Activated CD4-positive, alpha-beta T cell treated with anti-CD3 and anti-CD28 coated beads for 1 hour (primary cell): ENCODE measurements around the gene SPARCL1.
"Not testable (repeated sequence)": the region's sequence is repeated elsewhere in the genome, so short reads cannot be mapped to it uniquely, and the experiment has no call there.

Experiments used
- DNase-seq: peaks from one replicate; pipeline ENCODE4 v3.0.0-alpha.2; 2020

SPARCL1 gene

GRCh38 chr4:87529187-87529586 is at the start of gene SPARCL1:
TSS of gene SPARCL1 (minus strand) at chr4:87529376. CDS start at chr4:87499574, 29,802 bp downstream.
- DNase-seq = no peak

DNA sequence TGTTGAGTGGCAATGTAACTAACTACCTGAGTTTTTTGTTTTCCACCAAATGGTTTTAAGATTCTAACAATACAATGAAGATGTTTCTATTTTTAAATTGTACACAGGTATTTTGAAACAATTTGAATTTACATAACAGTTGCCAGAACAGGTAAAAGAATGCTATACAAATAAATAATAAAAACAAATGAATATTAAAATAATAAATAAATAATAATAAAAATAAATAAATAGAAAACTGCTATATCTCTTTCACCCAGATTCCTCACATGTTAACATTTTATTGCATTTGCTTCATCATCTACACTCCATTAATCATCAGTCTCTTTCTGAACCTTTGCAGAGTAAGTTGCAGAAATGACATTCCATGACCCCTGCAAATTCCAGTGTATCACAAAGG is 46.8 kb upstream of the SPARCL1 start:
- no peak for DNase-seq

GRCh38 chr4:87575408-87575807 is 46.2 kb upstream of the SPARCL1 start:
- no peak for DNase-seq

- no peak for DNase-seq
These were observed 45.8 kb upstream of the SPARCL1 start for GRCh38 chr4:87574996-87575395.

DNA sequence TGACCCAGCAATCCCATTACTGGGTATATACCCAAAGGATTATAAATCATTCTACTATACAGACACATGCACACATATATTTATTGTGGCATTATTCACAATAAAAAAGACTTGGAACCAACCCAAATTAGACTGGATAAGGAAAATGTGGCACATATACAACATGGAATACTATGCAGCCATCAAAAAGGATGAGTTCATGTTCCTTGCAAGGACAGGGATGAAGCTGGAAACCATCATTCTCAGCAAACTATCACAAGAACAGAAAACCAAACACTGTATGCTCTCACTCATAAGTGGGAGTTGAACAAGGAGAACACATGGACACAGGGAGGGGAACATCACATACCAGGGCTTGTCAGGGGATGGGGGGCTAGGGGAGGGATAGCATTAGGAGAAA is 45.2 kb upstream of the SPARCL1 start:
- not testable (repeated sequence) for DNase-seq

DNA sequence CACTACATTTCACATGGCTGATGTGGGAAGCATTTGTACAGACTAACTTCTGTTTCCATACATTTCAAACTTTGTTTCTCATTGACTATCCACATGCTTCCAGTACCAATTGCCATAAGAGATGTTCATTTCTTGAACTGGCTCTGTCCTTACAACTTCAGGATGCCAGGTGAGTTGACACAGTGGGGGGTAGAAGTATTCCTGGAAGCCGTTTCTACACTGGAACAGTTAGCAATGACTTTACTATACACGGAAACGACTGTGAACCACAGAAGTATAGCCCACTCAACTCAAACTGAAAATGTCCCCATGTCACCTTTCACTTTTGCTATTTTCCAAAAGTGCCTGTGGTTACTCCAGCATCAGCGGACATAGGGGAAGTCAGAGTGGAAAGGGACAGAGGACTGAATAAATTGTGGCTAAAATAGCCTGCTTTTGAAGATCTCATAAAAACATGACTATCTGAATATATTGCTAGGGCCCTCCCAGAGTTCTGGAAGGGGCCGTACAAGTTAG is 41.2 kb upstream of the SPARCL1 start:
- DNase-seq = no peak

- no peak for DNase-seq
These were observed 38.0 kb upstream of the SPARCL1 start for GRCh38 chr4:87567191-87567590.

- no peak for DNase-seq
These were observed 37.1 kb upstream of the SPARCL1 start for GRCh38 chr4:87566276-87566675.

- DNase-seq = no peak
These were observed 36.6 kb upstream of the SPARCL1 start for GRCh38 chr4:87565746-87566145.

DNA sequence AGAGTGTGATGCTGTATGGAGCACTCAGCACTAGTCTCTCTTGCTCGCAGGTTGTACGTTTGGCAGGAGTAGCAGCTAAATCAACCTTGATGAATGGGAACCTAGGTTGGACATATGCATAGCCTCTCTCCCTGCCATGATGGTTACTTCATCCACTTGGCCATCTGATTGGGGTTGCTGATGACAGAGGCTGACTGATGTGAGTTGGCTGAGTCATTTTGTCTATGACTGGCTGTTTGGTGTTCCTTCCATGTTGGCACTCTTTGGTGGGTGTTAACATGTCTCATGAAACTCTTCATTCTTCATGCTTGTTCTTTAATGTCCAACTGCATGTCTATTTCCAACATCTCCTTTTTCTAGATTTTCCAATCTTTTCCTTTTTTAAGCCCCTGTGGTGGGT is 31.6 kb upstream of the SPARCL1 start:
- DNase-seq = no peak

GRCh38 chr4:87559090-87559837 is 30.1 kb upstream of the SPARCL1 start:
- DNase-seq = peak; percentile 8

GRCh38 chr4:87557348-87557747 is 28.2 kb upstream of the SPARCL1 start:
- no peak for DNase-seq

- DNase-seq = no peak
These were observed 26.8 kb upstream of the SPARCL1 start for GRCh38 chr4:87555773-87556619.

DNA sequence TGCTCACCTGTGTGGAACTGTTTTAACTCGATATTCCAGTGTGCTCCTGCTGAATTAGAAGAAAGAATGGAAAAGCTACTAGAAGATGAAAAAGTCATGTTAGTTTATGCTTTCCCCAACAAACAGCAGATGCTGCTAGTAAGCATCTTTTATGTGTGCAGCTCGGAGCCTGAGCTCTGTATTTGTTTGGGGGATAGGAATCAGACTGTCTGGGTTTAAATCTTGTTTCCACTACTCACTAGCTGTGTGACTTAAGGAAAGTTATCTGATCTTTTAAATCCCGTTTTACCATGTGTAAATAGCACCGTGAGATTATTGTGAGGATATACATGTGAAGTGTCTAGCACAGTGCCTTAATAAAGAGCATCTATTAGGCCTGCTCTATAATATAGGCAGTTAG is 24.0 kb upstream of the SPARCL1 start:
- DNase-seq = no peak

DNA sequence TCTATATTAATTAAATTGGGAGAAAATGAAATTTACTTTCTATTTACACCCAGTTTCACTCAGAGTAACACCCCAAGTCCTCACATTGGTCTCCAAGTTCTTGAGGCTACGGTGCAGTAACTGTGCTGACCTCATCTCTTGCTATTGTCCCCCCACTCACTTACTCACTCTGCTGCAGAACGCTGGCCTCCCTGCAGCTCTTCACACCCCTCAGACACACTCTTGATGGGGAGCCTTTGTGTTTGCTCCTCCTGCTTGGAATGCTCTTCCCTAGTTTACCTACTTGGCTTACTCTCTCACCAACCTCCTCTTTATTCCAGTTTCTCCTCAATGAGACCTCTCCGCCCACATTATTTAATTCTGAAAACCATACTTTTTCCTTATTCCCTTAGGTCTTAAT is 22.2 kb upstream of the SPARCL1 start:
- no peak for DNase-seq

GRCh38 chr4:87547016-87547708 is 18.0 kb upstream of the SPARCL1 start:
- no peak for DNase-seq

DNA sequence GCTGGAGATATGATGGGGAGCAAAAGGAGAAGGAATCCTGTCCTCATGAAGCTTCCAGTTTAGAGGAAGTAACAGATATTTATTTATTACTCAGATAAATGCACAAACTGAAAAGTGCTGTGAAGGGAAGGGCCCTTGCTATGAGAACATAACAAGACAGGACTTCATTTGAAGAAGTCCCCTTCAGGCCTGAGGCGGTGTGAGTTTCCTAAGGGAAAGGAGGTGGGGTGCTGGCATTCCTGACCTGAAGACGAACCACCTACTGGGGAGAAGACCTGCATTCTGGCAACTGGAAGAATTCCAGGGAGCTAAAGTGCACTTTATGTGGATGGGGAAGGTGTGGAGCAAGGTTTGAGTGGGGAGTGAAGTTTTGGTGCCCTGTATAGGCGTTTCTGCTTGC is 15.9 kb upstream of the SPARCL1 start:
- no peak for DNase-seq

- no peak for DNase-seq
These were observed 14.8 kb upstream of the SPARCL1 start for GRCh38 chr4:87543835-87544461.

DNA sequence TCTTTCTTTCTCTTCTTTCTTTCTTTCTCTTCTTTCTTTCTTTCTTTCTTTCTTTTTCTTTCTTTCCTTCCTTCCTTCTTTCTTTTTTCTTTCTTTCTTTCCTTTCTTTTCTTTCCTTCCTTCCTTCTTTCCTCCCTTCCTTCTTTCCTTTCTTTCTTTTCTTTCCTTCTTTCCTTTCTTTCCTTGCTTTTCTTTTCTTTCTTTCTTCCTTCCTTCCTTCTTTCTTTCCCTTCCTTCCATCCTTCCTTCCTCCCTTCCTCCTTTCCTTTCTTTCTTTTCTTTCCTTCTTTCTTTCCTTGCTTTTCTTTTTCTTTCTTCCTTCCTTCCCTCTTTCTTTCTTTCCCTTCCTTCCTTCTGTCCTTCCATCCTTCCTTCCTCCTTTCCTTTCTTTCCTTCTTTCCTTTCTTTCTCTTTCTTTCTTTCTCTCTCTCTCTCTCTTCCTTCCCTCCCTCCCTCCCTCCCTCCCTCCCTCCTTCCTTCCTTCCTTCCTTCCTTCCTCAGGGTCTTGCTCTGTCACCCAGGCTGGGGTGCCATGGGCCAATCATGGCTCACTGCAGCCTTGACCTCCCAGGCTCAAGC is 13.6 kb upstream of the SPARCL1 start:
- no peak for DNase-seq

GRCh38 chr4:87541956-87542709 is 13.0 kb upstream of the SPARCL1 start:
- DNase-seq = no peak

- no peak for DNase-seq
These were observed 12.3 kb upstream of the SPARCL1 start for GRCh38 chr4:87541521-87541920.
